Muscle of leg (tissue), 11 donors: ENCODE data around the gene RBM20. TPM values are rescaled to one million over a fixed set of nuclear protein-coding genes. Genes with fewer than 3 reads are reported as not detected.
A peak's percentile ranks its signal among the peaks of the same experiment; 100 is the strongest.

Experiments used
- DNase-seq: peaks from one replicate; pipeline ENCODE4 v3.0.0; 2013
- H3K27ac ChIP-seq: one replicate; pipeline ENCODE4 v1.5.1; 2013; ENCODE audit warnings: mild to moderate bottlenecking, low read length, control low read depth
- H3K27me3 ChIP-seq: one replicate; pipeline ENCODE4 v1.6.1; 2013; ENCODE audit warnings: low read length; ENCODE audit not compliant: control insufficient read depth, insufficient read depth
- H3K36me3 ChIP-seq: one replicate; pipeline ENCODE4 v1.6.1; 2013; ENCODE audit warnings: low read length; ENCODE audit not compliant: control insufficient read depth, insufficient read depth
- H3K4me1 ChIP-seq: one replicate; pipeline ENCODE4 v1.6.1; 2013; ENCODE audit warnings: low read length; ENCODE audit not compliant: control insufficient read depth, insufficient read depth
- H3K4me3 ChIP-seq: one replicate; pipeline ENCODE4 v1.5.1; 2013; ENCODE audit warnings: low read length, control low read depth
- H3K9me3 ChIP-seq: replicated peaks from 2 replicates; pipeline ENCODE4 v1.6.1; 2013; ENCODE audit warnings: low read depth, low read length; ENCODE audit not compliant: control insufficient read depth
- WGBS: methylation state at CpG from one replicate; pipeline ENCODE4 v1.1.5; 2013; ENCODE audit warnings: missing lambda C conversion rate; ENCODE audit not compliant: insufficient coverage; 5-methylcytosine and 5-hydroxymethylcytosine counted together
- polyA plus RNA-seq, 8 donors: library from polyadenylated mRNA; unstranded; fragments of 120-200 nt; gene quantifications; one replicate each; pipeline versions ENCODE4 v1.2.1 to v1.2.3, GENCODE V29; 2013; ENCODE audit warnings: inconsistent platforms in 1 of 8, low replicate concordance in 1 of 8; ENCODE audit not compliant: insufficient read length in 8 of 8, insufficient read depth in 1 of 8
- total RNA-seq: library from RNA; stranded (reverse); fragments of 120-200 nt; gene quantifications from one replicate; pipeline ENCODE4 v1.2.4, GENCODE V29; 2013

RBM20 gene
- total and polyA plus RNA-seq, 9 donors = 6.5 to 17.0 (median 9.8) TPM

GRCh38 chr10:110859206-110859972 lies 215.3 kb downstream of the RBM20 start:
- no peaks in the 10 kb centered on the region for H3K36me3 ChIP-seq
- H3K27me3 ChIP-seq = no peaks in the 10 kb centered on the region
- H3K27ac ChIP-seq = peak overlapping the region; percentile 67
- no peak overlapping the region for H3K4me3 ChIP-seq
- H3K9me3 ChIP-seq = no peaks in the 10 kb centered on the region
- no peak for DNase-seq
- WGBS = 52% methylated on average over 4 of the region's 6 CpGs
- peaks cover 53% of the 10 kb centered on the region for H3K4me1 ChIP-seq

GRCh38 chr10:110859973-110860376 lies 215.8 kb downstream of the RBM20 start:
- peak; percentile 87 for DNase-seq
- Histone ChIP-seq H3K4me1 (peaks cover 58% of the 10 kb centered on the region), H3K27ac (peak overlapping the region; percentile 67), H3K36me3 (no peaks in the 10 kb centered on the region), H3K9me3 (no peaks in the 10 kb centered on the region), H3K4me3 (no peak overlapping the region), H3K27me3 (no peaks in the 10 kb centered on the region)
- 0% methylated on average over 1 of the region's 1 CpG for WGBS

- peak overlapping the region; percentile 63 for H3K27ac ChIP-seq
- no peak overlapping the region for H3K4me3 ChIP-seq
- H3K36me3 ChIP-seq = no peaks in the 10 kb centered on the region
- DNase-seq = no peak
- no peaks in the 10 kb centered on the region for H3K27me3 ChIP-seq
- H3K4me1 ChIP-seq = peaks cover 65% of the 10 kb centered on the region
- H3K9me3 ChIP-seq = no peaks in the 10 kb centered on the region
- 29% methylated on average over 6 of the region's 7 CpGs for WGBS
Observed at GRCh38 chr10:110860576-110861241, 216.6 kb downstream of the RBM20 start.

GRCh38 chr10:110861476-110861875 lies 217.3 kb downstream of the RBM20 start:
- Histone ChIP-seq H3K27me3 (no peaks in the 10 kb centered on the region), H3K9me3 (no peaks in the 10 kb centered on the region), H3K4me1 (peaks cover 69% of the 10 kb centered on the region), H3K36me3 (no peaks in the 10 kb centered on the region), H3K4me3 (no peak overlapping the region), H3K27ac (peak overlapping the region; percentile 6)
- no CpG with 5 or more reads among the region's 2 CpGs for WGBS
- DNase-seq = no peak

GRCh38 chr10:110861930-110862649 lies 218.0 kb downstream of the RBM20 start:
- peaks cover 73% of the 10 kb centered on the region for H3K4me1 ChIP-seq
- WGBS = 61% methylated on average over 6 of the region's 6 CpGs

GRCh38 chr10:110862961-110863360 lies 218.8 kb downstream of the RBM20 start:
- no peak for DNase-seq
- Histone ChIP-seq H3K27me3 (no peaks in the 10 kb centered on the region), H3K36me3 (no peaks in the 10 kb centered on the region), H3K4me3 (no peak overlapping the region), H3K27ac (peak overlapping the region; percentile 8), H3K4me1 (peaks cover 71% of the 10 kb centered on the region), H3K9me3 (no peaks in the 10 kb centered on the region)
- WGBS = 25% methylated on average over 2 of the region's 6 CpGs

More at GRCh38 chr10:110861930-110862649, 218.0 kb downstream of the RBM20 start:
- Histone ChIP-seq H3K9me3 (no peaks in the 10 kb centered on the region), H3K27ac (no peak overlapping the region), H3K36me3 (no peaks in the 10 kb centered on the region), H3K4me3 (no peak overlapping the region), H3K27me3 (no peaks in the 10 kb centered on the region)
- peak; percentile 49 for DNase-seq

GRCh38 chr10:110863361-110863760 lies 219.2 kb downstream of the RBM20 start:
- no peaks in the 10 kb centered on the region for H3K27me3 ChIP-seq
- H3K4me1 ChIP-seq = peaks cover 68% of the 10 kb centered on the region
- H3K36me3 ChIP-seq = no peaks in the 10 kb centered on the region
- H3K4me3 ChIP-seq = no peak overlapping the region
- peak overlapping the region; percentile 8 for H3K27ac ChIP-seq
- peak; percentile 48 for DNase-seq
- no peaks in the 10 kb centered on the region for H3K9me3 ChIP-seq

- Histone ChIP-seq H3K27me3 (no peaks in the 10 kb centered on the region), H3K36me3 (no peaks in the 10 kb centered on the region), H3K9me3 (no peaks in the 10 kb centered on the region), H3K27ac (no peak overlapping the region), H3K4me3 (no peak overlapping the region), H3K4me1 (peaks cover 62% of the 10 kb centered on the region)
- no peak for DNase-seq
- 83% methylated on average over 1 of the region's 2 CpGs for WGBS
Observed at GRCh38 chr10:110863956-110864355, 219.8 kb downstream of the RBM20 start.

GRCh38 chr10:110864662-110865140 lies 220.6 kb downstream of the RBM20 start:
- Histone ChIP-seq H3K9me3 (no peaks in the 10 kb centered on the region), H3K27me3 (no peaks in the 10 kb centered on the region), H3K27ac (peak overlapping the region; percentile 82), H3K4me1 (peaks cover 54% of the 10 kb centered on the region), H3K4me3 (no peak overlapping the region), H3K36me3 (no peaks in the 10 kb centered on the region)
- peak; percentile 77 for DNase-seq
- 52% methylated on average over 3 of the region's 6 CpGs for WGBS
